A172 (cell line): Measurements from ENCODE around the gene TMEM41B. TPM values are rescaled to one million over a fixed set of nuclear protein-coding genes. Genes with fewer than 3 reads are reported as not detected.

Experiments
- DNase-seq: peaks from one replicate; pipeline ENCODE4 v3.0.0-alpha.2; 2015; ENCODE audit warnings: low spot score
- total RNA-seq: library from RNA; depleted of rRNA; stranded (reverse); fragments of >200 nt; shearing (Covaris generic); gene quantifications from 2 replicates; pipeline ENCODE4 v1.2.3, GENCODE V29; 2014

Gene TMEM41B
- total RNA-seq, 1 experiment from 2014 or later: 44.9 TPM

DNA sequence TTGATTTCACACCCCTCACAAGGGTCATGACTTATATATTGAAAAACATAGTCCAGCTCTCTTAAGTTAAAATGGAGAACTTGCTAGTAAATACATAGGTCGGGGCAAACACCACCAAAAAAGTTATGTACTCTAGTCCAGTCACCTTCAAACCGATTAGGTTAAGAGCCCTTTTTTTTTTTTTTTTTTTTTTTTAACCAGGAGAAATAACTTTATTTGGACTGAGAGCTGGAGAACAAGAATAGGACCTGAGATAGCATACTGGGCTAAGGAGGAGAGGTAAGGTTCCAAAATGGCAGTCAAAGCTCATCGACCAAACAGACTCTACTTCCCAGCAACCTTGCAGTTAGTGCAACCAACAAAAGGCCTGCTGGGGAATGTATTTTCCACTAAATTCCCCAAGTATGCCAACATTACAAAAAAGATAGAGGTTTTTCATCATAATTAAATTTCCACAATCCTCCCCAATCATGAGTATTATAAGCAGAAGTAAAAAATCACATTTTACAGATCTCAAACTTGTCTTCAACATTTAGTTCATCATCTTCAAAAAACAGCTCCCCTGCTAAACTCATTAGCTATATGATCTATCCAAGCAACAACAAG is 3.8 kb downstream of the TMEM41B start:
- DNase-seq: no peak

- DNase-seq: no peak
Measured at GRCh38 chr11:9304178-9304577, 10.2 kb downstream of the TMEM41B start.

- DNase-seq: no peak
Measured at GRCh38 chr11:9302448-9302847, 11.9 kb downstream of the TMEM41B start.

- DNase-seq: no peak
Measured at GRCh38 chr11:9301720-9302119, 12.7 kb downstream of the TMEM41B start.

DNA sequence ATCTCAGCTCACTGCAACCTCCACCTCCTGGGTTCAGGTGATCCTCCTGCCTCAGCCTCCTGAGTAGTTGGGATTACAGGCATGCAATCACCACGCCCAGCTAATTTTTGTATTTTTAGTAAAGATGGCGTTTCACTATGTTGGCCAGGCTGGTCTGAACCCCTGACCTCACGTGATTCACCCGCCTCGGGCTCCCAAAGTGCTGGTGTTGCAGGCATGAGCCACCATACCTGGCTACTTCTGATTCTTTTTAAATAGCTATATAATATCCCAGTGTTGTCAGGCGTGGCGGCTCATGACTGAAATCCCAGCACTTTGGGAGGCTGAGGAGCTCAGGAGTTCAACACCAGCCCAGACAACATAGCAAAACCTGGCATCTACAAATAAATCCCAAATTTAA is 20.7 kb downstream of the TMEM41B start:
- DNase-seq: no peak

DNA sequence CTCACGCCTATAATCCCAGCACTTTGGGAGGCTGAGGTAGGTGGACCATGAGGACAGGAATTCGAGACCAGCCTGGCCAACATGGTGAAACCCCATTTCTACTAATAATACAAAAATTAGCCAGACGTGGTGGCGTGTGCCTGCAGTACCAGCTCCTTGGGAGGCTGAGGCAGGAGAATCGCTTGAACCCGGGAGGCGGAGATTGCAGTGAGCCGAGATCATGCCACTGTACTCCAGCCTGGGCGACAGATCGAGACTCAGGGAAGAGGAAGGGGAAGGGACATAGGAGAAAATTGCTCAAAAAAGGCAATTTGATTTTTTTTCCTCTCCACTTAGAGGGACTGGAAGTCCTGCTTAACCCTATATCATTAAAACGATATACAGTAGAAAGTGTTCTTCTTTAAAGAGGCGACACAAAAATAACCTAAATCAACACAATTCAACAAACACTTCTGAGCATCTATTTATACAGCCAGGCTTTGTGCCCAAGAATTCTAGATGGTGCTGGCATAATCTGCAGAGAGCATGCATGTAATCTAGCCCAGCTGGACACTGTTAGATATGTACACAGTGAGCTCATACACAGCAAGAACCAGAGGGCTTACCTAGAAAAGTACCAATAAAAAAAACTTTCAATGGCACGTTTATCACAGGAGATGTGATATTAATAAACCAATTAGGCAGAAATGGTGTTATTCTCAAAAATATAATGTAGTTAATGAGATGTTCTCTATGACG is 28.4 kb downstream of the TMEM41B start:
- DNase-seq: no peak

- DNase-seq: peak; percentile 60
Measured at GRCh38 chr11:9280655-9281301, 33.6 kb downstream of the TMEM41B start.

- DNase-seq: no peak
Measured at GRCh38 chr11:9277176-9277575, 37.2 kb downstream of the TMEM41B start.

DNA sequence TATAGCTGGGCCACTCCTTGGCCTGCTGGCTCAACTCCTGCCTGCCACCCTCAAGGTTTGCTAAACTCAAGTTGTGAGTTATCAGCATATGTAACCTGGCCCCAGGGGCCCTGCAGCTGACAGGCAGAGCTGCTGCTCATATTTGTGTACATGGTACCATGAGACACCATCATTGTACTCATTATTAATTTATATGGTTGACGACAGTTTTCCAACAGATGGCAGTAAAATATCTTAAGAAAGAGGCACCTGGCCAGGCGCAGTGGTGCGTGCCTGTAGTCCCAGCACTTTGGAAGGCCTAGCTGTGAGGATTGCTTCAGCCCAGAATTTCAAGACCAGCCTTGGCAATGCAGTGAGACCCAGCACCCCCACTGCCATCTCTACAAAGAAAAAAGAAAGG is 37.8 kb downstream of the TMEM41B start:
- no peak for DNase-seq

GRCh38 chr11:9274499-9275258 is 39.7 kb downstream of the TMEM41B start:
- DNase-seq: no peak

DNA sequence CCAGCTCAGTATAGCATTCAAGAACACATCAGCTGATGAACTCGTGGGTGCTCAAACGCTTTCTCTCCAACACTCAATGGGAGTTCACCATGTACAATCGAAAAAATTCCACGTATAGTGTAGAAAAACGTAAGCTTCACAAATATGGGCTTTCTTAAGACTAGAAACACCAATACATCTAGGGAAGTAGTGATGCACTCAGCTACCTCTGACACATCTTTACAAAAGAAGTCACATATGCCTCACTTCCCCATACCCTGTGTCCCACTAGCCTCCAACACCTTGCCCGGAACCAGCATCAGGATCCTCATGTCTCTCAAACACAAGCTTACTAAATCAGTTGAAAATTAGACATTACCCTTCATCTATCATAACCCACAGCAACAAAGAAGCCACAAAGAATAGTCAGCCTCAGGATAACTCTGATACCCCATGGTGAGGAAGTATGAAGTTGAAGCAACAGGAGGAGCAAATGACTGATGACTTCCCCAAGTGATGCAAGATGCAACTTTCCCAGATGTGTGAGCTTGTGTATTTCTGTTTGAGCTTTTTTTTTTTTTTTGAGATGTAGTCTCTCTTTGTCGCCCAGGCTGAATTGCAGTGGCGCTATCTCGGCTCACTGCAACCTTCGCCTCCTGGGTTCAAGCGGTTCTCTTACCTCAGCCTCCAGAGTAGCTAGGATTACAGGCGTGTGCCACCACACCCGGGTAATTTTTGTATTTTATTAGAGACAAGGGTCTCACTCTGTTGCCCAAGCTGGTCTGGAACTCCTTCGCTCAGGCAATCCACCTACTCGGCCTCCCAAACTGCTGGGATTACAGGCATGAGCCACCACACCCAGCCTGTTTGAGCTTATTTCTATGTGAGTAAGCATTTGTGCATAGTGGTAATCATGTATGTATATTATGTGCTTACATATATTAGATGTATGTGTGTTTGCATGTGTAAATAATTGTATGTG is 40.7 kb downstream of the TMEM41B start:
- DNase-seq: peak; percentile 33

DNA sequence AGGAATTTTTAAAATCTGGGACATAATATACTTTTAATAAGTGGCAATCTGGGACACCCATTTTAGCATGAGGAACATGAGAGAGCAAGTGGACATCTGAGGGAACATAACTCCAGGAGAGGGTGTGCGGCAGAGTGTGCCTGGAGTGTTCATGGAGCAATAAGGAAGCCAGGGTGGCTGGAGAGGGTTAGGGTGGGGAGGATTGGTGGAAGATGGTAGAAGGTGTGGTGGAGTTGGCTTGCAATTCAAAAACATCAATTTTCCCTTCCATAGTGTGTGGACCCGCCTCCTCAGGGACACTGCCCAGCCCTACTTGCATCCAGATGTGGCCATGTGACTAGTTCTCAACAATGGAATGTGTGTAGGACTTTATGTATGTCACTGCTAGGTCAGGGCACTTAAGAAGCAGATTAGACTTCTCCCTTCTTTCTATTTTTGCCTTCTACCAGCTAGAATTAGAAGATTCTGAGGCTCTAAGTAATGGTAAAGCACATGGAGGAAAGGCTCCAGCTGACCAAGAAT is 44.8 kb downstream of the TMEM41B start:
- no peak for DNase-seq

- DNase-seq: no peak
Measured at GRCh38 chr11:9267680-9268079, 46.7 kb downstream of the TMEM41B start.

- DNase-seq: no peak
Measured at GRCh38 chr11:9266926-9267325, 47.5 kb downstream of the TMEM41B start.

DNA sequence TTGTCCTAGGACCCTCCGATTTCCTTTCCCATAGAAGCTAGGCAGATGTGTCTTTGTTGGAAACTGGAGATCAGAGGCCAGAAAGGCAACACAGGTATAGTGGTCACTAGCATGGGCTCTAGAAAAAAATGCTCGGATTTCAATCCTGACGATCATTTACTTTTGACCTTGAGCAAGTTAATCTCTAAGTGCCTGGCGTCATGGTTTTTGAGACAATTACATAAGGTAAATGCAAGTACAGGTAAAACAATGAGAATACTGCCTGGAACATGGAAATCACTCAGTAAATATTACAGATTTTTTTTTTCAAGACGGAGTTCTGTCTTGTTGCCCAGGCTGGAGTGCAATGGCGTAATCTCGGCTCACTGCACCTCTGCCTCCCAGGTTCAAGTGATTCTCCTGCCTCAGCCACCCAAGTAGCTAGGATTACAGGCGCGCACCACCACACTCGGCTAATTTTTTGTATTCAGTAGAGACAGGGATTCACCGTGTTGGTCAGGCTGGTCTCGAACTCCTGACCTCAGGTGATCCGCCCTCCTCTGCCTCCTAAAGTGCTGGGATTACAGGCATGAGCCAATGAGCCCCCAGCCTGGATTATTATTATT is 48.2 kb downstream of the TMEM41B start:
- no peak for DNase-seq

DNA sequence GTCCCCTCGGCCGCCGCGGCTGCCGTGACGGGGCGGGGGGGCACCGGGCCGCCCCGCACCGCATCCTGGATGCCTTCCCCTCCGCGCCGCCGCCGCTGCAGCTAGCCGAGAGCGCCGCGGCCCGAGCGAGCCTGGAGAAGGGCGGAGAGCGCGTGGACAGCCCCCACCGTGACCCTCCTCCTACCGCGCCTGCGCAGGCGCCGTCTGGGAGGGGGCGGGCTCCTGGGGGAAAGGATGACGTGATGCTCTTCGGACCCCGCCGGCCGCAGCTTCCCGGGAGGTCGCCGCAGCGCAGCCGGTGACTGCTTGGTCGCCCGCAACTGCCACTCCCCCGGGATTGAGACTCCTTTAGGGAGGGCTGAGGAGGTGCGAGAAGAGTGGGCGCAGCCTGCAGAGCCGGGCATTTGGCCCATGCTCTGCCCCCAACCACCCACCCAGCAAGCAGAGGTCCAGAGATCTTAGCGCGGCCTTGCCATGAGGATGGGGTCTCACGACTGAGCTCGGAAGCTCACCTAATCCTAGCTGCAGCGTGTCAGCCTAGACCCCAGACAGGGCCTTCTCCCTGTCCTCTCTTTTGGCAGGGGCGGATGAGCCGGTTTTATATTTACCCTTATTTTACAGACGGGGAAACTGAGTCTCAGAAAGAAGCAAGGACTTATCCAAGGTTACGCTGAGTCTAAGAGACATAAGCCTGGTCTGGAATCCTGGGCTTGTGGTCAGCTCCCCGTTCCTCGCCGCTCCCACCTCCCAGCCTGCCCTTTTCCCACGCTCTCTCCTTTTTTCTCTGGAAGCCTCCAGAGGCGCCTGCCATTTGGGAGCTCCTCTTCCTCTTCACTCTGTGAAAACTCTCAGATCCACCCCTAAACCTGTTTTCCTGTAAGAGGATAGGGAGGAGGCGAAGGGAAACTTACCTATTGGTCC is 48.9 kb downstream of the TMEM41B start, which contains the start of gene DENND5A:
Gene DENND5A, minus strand, starts transcription at position 140 of the 921 bp plus-strand sequence. CDS start 281 bp downstream, outside the sequence.
- DNase-seq: peak; percentile 77

GRCh38 chr11:9264316-9265210 is 49.8 kb downstream of the TMEM41B start:
- peak; percentile 53 for DNase-seq

DNA sequence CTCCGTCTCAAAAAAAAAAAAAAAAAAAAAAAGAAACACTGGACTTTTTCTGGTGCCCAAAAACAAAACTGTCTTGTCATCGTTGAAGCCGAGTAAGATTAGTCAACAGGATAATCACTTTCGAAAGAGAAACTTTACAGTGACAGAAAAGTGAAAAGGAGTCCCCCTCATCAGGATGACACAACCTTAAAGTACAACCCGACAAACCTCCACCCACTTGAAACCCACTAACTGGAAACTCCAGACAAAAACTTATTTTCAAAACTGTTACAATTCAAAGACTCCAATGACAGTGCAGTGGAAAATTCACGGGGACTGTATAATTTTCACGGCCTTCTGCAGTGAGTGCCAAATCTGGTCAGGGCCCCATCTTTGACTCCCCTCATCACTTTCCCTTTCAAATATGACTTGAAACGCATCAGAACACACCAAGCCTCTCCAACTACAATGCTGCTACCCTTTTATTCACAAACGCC is 50.5 kb downstream of the TMEM41B start:
- peak; percentile 23 for DNase-seq
